ENCODE results near the gene CHRNA5. TPM values are rescaled to one million over a fixed set of nuclear protein-coding genes. Genes with fewer than 3 reads are reported as not detected.

Gene CHRNA5
- total RNA-seq, 3 donors from 2014 or later = 1.4 to 4.3 (median 3.1) TPM

GRCh38 chr15:78574944-78575343 lies 9.6 kb downstream of the CHRNA5 start:
- Histone ChIP-seq H3K27me3 (no peaks in the 10 kb centered on the region), H3K27ac (no peak overlapping the region), H3K4me3 (no peak overlapping the region), H3K4me1 (no peaks in the 10 kb centered on the region), H3K9me3 (no peaks in the 10 kb centered on the region), H3K36me3 (no peaks in the 10 kb centered on the region)
- DNase-seq (ENCODE audit: low spot score in 2 of 2) = no peak
- no peak for TF ChIP-seq POLR2AphosphoS5 (IDR thresholded peaks at IDR 0.05)
- no peak for TF ChIP-seq POLR2A (IDR thresholded peaks at IDR 0.05)
- no peak for TF ChIP-seq CTCF (IDR thresholded peaks at IDR 0.05)
- intact Hi-C loops (cut with DNase I; ENCODE audit: low total_unique reads) = no loop called here

- no peak for TF ChIP-seq POLR2A (IDR thresholded peaks at IDR 0.05)
- TF ChIP-seq CTCF (IDR thresholded peaks at IDR 0.05) = no peak
- no peak for TF ChIP-seq POLR2AphosphoS5 (IDR thresholded peaks at IDR 0.05)
- intact Hi-C loops (cut with DNase I; ENCODE audit: low total_unique reads) = no loop called here
- H3K27me3 ChIP-seq = no peaks in the 10 kb centered on the region
- no peak for DNase-seq (ENCODE audit: low spot score in 2 of 2)
- H3K4me1 ChIP-seq = no peaks in the 10 kb centered on the region
- H3K27ac ChIP-seq = no peak overlapping the region
- no peaks in the 10 kb centered on the region for H3K9me3 ChIP-seq
- no peak overlapping the region for H3K4me3 ChIP-seq
- H3K36me3 ChIP-seq = no peaks in the 10 kb centered on the region
Observed at GRCh38 chr15:78597583-78597982, 32.3 kb downstream of the CHRNA5 start.

- no peaks in the 10 kb centered on the region for H3K36me3 ChIP-seq
- no peaks in the 10 kb centered on the region for H3K27me3 ChIP-seq
- H3K4me1 ChIP-seq = no peaks in the 10 kb centered on the region
- H3K4me3 ChIP-seq = no peak overlapping the region
- TF ChIP-seq CTCF (IDR thresholded peaks at IDR 0.05) (no peak), POLR2AphosphoS5 (IDR thresholded peaks at IDR 0.05) (no peak), POLR2A (IDR thresholded peaks at IDR 0.05) (no peak)
- intact Hi-C loops (cut with DNase I; ENCODE audit: low total_unique reads) = no loop called here
- no peaks in the 10 kb centered on the region for H3K9me3 ChIP-seq
- DNase-seq (ENCODE audit: low spot score in 2 of 2) = no peak
- H3K27ac ChIP-seq = no peak overlapping the region
Observed at GRCh38 chr15:78598348-78598747, 33.0 kb downstream of the CHRNA5 start.

- intact Hi-C loops (cut with DNase I; ENCODE audit: low total_unique reads) = no loop called here
- no peaks in the 10 kb centered on the region for H3K36me3 ChIP-seq
- no peaks in the 10 kb centered on the region for H3K27me3 ChIP-seq
- no peak for DNase-seq (ENCODE audit: low spot score in 2 of 2)
- H3K27ac ChIP-seq = no peak overlapping the region
- no peak for TF ChIP-seq POLR2AphosphoS5 (IDR thresholded peaks at IDR 0.05)
- TF ChIP-seq POLR2A (IDR thresholded peaks at IDR 0.05) = no peak
- no peak for TF ChIP-seq CTCF (IDR thresholded peaks at IDR 0.05)
- H3K4me1 ChIP-seq = no peaks in the 10 kb centered on the region
- no peak overlapping the region for H3K4me3 ChIP-seq
- H3K9me3 ChIP-seq = no peaks in the 10 kb centered on the region
Observed at GRCh38 chr15:78599189-78599588, 33.9 kb downstream of the CHRNA5 start.

GRCh38 chr15:78603467-78603866 lies 38.1 kb downstream of the CHRNA5 start:
- Histone ChIP-seq H3K36me3 (no peaks in the 10 kb centered on the region), H3K9me3 (no peaks in the 10 kb centered on the region), H3K4me3 (no peak overlapping the region), H3K27ac (no peak overlapping the region), H3K27me3 (no peaks in the 10 kb centered on the region), H3K4me1 (no peaks in the 10 kb centered on the region)
- TF ChIP-seq POLR2AphosphoS5 (IDR thresholded peaks at IDR 0.05) (no peak), POLR2A (IDR thresholded peaks at IDR 0.05) (no peak), CTCF (IDR thresholded peaks at IDR 0.05) (no peak)
- intact Hi-C loops (cut with DNase I; ENCODE audit: low total_unique reads) = no loop called here
- DNase-seq (ENCODE audit: low spot score in 2 of 2) = no peak
